Measurements from ENCODE around the gene SLC12A8.

DNA sequence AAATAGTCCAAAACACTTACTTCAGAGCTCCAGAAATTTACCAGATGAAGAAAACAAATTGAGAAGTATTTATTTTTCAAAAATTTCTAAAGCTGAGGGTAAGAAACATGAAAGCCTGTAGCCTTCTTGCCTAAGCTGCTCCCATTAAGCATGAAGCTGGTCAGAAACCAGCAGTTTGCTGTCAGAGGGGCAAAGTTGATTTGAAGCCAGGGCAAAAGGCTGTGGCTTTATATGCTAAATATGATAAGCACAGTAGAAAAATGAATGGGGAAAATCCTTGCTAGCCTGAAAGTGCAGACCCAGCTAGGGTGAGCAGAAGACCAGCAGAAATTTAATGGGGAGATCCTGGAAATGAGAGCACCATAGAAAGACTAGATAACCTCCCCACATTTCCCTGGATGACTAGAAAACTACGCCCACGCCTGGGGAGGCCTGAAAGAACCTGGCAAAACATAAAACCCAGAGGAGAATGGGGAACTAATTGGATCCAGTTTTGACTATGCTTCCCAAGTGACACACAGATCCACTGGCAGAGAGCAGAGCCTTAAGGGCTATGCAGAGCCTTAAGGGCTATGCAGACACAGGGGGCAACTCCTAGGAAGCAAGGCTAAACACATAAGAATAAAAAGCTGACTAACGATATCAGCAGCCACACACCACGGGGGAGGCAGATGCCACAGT, 113.8 kb downstream of the SLC12A8 start:
- no peak for TF ChIP-seq EZH2 (IDR thresholded peaks at IDR 0.05; ENCODE audit: insufficient read depth, poor library complexity, severe bottlenecking)
- no peak for TF ChIP-seq EZH2phosphoT487 (IDR thresholded peaks at IDR 0.05; ENCODE audit: insufficient read depth, low read depth)

All from GM23248 (cell line).